CD4-positive, alpha-beta T cell treated with Interleukin-15 for 4 hours (primary cell): ENCODE data around the gene HAO2.

Experiments
- DNase-seq: peaks from one replicate; pipeline ENCODE4 v3.0.0-alpha.2; 2020; ENCODE audit warnings: low spot score

The HAO2 gene

DNA sequence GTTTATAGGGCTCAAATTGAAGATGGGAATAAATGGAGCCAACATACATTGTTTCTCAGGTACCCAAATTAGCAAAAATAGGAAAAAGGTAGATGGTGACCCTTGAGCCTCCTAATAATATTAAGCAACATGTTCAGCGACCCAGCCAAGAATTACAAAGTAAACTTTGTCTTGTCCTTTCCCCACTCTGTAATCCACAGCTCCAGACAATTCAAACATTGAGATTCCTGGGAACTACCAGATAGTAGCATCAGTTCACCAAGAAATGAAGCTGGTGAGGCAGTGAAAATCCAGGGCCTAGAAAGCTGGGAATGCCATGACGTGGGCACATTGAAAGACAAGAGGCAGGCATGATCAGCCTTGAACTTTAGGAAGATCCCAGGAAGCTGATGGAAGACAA, 11.7 kb downstream of the HAO2 start:
- DNase-seq, result no peak

DNA sequence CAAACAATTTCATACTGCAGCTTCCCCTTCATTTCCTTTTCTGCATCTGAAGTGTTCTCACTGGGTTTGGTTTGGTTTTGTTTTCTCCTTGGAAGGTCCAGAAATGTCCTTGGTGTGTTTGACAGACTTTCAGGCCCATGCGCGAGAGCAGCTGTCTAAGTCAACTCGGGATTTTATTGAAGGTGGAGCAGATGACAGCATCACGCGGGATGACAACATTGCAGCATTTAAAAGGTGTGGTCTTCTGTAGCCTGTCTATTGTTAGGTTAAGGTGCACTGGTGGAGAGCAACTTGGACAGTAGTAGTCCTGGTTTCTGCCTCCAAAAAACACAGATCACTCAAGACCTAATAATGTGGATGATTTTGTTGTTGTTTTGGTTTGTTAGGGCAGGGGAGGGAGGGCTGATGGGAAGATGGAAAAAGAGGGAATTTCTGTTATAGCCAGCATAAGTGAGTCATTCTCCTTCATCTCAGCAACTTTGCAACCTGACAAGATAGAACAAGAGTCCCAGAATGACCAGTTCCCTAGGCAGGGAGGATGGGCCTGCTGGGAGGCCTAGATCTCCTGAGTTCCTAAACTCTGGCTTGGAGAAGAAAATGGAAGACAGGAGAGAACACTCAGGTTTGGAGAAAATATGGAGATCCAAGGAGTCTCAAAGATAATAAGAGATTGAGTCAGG, 12.5 kb downstream of the HAO2 start:
- DNase-seq, result no peak

DNA sequence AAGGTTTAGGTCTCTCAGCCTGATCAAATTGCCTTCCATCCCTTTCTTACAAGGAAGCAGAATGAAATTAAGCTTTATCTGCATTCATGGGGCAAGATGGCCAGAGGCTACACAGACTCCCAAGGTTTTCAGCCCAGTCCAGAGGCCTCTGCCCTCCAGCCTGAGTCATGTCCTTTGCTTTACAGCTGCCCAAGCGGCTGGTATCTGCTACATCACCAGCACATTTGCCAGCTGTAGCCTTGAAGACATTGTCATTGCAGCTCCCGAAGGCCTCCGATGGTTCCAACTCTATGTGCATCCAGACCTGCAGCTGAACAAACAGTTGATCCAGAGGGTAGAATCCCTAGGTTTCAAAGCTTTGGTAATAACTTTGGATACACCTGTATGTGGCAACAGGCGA, 16.0 kb downstream of the HAO2 start:
- DNase-seq, result no peak

DNA sequence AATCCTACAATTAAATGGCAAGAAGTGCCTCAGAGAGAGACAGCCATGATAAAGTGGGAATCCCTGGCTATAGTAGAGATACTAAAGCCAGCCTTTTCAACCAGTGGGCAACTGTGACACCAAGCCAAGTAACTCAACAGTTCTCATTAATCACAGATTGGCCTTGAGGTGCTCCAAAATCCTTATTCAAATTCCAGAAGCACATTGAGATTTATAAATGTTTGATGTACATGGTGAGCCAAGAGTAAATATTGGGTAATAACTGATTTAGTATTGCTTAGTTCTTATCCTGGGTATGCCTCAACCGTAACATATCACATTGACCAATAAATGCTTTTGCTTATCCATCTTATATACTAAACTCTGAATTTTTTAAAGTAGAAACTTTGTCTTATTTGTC, 17.1 kb downstream of the HAO2 start:
- DNase-seq, result no peak

DNA sequence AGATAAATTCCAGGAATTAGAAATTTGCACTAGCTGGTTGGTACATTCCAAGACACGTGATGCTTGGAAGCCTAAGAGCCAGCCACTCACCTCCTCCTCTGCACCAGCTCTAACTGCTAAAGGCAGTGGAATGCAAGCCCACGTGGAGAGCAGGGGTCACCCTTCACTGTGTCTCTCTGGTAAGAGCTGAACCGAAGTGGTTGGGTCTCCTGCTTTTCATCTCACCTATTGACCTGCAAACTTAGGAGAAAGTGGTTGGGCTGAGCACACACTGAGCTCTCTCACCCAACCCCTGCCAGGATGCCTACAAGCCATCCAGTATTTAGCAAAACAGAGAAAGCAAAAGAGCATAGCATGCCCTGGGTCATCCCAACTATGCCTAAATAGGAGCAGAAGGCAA, 19.3 kb downstream of the HAO2 start:
- no peak for DNase-seq

DNA sequence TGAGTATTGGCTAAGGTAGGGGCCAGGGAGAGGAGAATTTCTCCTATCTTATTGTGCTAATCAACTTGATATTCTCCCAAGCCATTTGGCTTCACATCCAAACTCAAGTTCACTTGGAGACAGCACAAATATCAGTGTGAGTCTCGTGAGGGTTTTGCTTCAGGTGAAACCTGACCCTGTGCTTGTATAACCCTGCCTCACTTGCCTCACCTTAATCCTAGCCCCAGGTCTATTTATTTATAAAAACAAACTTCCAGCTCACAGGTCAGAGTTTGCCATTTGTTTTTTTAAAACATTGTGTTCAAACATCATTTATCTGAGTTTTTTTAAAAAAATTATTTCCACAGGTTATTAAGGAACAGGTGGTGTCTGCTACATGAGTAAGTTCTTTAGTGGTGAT, 19.9 kb downstream of the HAO2 start:
- DNase-seq, result no peak

DNA sequence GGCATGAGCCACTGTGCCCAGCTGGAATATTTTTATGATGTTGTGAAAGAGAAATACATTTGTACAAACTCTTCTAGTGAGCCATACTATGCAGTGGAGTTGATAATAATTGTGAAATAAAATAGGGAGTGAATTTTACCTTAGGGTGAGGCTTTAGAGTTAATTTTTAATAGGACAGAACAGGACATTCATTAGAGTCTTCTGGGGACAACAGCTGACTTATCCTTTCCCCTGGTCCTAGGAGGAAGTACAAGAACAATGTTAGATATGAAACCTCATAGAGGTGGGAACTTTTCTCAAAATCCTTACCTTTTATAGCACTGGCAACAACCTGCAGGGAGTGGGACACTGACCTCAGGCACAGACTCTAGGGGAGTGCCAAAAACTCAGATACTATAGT, 21.9 kb downstream of the HAO2 start:
- DNase-seq, result no peak

DNA sequence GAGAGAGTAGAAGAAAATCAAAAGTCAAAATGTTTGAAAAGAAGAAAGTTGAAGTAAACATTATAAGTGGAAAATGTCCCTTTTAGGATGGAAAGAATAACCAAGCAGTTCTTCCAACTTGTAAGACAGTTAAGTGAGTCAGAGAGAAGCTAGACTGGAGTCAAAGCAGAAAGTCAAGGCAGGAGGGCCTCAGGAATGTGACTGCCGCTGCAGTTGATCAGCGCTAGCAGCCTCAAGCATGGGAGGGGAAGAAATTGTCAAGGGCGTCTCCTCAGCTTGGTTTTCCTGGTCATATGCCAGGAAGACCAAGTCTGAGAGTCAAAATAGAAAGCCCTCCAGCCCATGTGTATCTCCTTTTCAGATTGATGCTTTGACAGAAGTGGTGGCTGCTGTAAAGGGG, 23.2 kb downstream of the HAO2 start:
- no peak for DNase-seq

DNA sequence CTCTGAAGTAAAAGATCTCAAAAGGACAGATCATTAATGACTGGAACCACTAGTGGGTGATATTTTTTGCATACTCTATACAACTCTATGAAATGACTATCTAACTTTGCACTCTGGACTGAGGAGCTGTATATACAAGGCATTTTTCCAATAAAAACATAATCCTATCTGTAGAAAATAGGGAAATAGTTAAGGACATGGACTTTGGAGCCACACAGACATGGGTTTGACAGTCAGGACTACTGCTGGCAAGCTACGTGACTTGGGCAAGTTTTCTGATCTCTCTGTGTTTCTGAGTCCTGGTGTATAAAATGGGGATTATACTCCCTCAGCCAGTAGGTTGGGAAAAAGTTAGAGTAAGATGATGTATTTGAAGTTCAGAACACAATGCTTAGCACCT, 25.5 kb downstream of the HAO2 start:
- no peak for DNase-seq

DNA sequence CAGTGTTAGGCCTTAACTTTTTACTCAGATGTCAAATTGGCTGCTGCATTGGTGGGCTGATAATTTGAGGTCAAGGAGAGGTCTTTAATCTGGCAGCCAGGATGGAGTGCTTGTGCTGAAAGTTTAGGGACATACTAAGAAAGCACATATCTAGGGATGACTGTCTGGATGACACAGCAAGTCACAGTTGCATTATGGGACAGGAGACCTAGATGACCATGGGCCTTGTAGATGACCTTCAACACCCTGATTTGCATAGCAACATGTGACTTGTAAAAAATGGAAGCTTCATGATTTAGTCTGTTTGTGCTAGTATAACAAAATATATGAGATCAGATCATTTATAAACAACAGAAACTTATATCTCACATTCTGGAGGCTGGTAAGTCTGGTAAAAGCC, 28.4 kb downstream of the HAO2 start:
- no peak for DNase-seq

DNA sequence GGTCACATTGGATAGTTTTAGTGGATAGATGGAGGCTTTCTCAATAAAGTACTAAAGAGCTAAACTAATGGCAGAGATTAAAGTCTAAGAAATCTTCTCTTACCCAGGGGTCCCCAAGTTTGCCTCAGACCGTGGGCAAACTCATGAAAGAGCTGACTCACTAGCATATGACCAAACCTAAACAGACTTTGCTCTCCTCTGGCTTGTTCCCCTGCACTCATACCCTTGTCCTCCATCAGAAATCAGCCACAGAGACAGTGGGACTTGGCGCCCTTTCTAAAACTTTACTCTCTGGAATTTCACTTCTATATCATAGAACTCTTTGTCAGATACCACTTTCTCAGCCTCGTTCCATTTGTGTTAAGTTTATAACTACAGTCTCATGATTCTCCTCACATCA, 29.4 kb downstream of the HAO2 start:
- no peak for DNase-seq

DNA sequence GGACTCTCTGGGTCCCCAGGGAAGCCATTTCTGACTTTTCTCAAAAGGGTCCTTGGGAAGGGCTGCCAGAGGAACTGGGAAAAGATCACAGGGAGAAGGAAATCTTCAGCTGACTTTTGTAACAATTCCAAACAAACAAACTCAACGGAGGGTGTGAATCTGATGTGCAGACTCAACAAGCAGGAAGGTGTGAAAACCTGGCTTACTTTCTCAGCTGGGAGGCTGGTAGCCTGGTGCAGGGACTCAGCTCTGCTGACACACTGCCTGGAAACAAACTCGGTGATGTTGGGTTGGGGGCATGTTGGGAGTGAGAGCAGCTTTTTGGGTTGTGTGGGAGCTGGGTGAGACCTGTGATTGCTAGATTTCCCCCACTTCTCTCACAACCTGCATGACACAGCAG, 36.2 kb downstream of the HAO2 start:
- DNase-seq, result no peak

DNA sequence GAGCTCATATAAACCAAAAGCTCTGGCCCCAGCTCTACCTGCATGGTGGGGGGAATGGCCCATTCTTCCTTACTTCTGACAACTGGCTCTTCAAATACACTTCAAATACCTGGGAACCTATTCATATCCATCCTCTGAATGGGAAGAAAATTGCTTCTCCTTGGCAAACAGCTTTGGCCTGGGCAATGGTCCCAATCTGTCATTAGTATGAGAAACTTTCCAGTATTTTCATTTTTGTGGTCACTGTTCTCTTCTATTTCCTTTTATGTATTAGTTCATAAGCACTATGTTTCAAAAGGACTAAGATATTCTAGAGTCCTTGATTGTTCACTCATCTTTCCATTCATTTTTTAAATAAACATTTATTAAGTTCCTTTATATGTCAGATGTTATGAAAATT, 41.1 kb downstream of the HAO2 start:
- no peak for DNase-seq

DNA sequence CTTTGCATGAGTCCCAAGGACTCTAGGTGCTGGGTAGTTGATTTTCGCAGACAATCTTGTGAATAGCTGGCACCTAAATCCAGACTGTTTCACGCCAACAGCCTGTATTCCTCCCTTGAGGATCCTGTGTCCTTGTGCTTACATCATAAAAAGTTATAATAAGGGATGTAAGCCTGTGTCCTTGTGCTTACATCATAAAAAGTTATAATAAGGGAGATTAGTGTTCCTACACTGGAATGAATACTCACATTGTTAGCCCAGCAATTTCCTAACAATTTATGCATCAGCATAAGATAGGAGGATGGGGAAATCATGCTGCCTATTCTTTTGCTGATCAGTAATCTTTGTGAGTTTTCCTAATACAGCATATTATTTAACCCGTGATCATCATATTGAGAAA, 42.4 kb downstream of the HAO2 start:
- DNase-seq, result no peak

DNA sequence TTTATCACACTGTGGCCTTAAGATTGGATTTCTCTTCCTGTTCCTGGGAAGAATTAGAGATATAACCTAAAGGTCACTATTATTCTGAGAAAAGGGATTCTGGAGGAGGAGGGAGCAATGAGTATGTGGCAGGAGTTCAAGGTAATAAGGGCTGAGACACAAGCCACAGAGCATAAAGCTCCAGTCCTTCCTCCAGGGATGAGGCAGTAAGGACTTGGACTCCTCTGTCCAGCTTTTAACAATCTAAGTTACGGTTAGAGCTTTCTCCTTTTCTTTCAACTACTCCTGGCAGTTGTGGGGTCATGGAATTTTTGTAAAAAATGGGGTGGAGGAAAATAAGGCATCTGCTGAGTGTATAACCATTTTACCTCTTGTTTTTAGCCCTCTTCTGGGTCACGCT, 46.4 kb downstream of the HAO2 start, which contains the start of gene HSD3B2:
Gene HSD3B2, plus strand, starts transcription at position 201 of the 400 bp plus-strand sequence. CDS start 270 bp downstream, outside the sequence.
- DNase-seq, result no peak

DNA sequence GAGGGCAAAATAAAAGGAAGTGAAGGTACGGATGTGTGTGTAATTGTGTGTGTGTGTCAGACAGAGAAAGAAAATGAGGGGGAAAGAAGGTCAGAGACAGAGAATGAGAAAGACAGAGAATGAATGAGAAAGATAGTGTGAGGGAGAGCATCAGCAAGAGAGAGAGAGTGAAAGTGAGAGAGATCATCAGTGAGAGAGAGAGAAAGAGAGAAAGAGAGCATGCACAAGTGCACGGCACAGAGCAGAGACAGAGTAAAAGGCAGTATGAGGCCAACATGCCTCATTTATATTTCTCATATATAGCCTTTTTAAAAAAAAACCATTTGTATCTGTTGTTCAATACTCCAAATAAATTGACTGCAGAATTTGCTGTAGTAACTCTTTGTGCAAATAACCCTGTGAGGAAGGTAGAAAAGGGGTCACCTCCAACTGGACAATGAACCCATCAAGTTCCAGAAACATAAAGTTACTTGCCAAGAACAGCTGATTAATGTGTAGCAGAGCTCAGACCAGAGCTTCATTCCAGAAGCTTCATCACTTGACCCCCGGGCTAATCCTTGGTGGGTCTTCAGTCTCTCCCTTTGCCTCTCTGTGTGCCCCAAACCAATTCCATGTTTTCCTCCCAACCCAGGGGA, 47.5 kb downstream of the HAO2 start:
- no peak for DNase-seq

DNA sequence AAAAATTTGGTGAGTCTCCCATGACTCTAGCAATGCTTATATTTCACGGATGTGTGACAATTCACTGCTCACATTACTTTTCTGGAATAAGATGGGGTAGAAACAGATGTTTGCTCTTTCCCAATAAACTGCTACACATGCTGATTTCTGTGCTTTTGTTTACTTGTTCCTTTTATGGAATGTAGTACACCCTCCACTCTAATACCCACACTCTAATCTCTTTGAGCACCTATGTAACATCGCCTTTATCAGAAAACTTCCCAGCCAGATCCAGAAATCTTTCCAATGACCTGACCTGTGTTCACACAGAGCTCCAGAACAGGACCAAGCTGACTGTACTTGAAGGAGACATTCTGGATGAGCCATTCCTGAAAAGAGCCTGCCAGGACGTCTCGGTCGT, 50.5 kb downstream of the HAO2 start:
- no peak for DNase-seq

DNA sequence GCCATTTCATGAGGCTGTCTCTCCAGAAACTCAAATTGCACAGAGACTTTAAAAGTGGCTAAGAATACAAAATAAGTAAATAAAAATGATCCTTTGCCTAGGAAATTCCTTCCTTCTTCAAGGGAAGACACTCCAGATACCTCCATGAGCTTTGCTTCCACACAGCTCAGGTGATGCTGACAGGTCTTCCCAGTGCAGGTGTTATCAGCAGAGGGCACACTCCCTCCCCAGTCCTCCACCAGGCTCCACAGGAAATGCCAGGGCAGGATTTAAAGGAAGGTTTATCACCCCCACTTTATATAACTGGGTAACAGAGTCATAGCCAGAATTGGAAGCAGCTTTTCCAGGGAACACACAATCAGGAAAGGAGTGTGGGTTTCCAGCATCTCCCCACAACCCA, 52.1 kb downstream of the HAO2 start:
- DNase-seq, result no peak

DNA sequence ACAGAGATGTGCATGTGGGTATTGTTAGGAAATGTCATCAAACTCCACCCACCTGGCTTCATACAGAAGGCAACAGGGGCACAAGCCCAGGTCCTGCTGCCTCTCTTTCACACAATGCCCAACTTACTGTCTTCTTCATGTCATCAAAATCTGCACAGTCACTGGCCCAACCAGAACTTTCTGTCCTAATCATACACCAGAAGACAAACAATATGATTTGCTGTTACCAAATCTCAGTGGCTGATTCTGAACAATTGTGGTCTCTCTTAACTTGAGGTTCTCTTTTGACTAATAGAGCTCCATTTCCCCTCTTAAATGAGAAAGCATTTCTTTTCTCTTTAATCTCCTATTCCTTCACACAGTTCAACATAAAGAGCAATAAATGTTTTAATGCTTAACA, 54.0 kb downstream of the HAO2 start:
- no peak for DNase-seq

DNA sequence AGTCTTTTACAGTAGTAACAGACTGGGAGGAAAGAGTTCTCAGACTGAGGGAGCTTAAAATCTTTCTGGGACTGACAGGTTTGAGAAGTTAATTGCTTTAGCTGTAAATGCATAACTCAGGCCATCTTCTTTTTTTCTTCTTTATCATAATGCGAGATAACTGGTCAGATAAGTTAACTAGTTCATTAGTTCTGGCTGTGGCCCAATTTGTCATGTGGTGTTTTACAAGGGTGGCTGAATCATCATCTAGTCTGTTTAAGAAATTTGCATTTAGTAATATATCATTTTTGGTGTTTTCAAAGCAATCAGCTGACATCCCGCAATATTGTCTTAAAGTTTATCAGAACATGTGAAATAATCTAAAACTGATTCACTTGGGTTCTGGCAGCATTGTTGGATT, 60.4 kb downstream of the HAO2 start:
- DNase-seq, result no peak

DNA sequence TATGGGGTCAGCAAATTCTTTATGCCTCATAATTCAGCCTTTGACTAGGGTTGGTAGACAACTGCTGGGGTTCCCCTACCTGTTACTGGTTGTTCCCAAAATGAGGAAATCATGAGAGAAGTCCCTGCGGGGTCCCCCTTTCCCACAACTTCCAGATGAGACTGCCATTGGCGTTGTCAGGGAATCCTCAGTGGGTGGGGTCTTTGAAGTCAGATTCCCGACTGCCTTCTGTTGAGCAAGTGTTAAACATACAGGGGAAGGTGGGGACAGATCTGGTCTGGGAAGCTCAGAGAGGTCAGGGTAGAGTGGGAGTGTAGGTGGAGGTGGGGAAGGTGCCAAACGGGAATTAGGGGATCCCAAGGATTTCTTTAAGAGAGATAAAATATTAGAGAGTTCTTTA, 61.1 kb downstream of the HAO2 start:
- DNase-seq, result no peak

DNA sequence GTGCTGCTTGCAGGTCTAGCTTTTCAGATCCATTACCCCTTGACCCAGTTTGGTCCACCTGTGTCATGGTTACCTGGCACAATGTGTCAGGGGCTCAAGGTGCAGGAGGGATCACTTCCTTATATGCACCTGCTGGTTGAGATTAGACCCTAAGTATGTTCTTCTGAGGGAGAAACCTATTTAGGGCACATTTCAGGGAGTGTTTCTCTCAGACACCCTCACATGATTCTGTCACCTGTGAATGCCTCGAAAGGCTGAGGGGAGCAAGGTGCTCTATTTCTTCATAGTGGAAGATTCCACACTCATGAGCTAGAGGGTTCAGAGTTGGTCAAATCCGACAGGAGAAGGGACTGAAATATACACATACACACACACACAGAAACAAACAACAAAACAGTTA, 61.9 kb downstream of the HAO2 start:
- DNase-seq, result no peak

DNA sequence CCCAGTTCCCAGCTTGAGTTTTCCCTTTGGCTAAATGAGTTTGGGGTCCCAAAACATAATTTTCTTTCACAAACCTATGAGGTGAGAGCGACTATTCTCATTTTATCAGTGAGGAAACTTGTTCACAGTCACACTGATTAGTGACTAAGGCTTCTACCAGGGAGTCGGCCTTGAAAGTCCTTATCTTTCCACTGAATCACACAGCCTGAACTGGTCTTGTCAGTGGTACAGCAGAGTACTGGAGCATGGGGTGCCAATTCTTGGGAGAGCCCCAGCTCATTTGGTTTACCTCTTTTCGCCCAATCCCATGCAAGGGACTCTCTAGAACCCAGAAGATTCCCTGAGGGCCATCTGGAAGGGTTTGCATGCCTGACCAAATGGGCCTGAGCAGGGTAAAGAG, 63.3 kb downstream of the HAO2 start:
- no peak for DNase-seq

DNA sequence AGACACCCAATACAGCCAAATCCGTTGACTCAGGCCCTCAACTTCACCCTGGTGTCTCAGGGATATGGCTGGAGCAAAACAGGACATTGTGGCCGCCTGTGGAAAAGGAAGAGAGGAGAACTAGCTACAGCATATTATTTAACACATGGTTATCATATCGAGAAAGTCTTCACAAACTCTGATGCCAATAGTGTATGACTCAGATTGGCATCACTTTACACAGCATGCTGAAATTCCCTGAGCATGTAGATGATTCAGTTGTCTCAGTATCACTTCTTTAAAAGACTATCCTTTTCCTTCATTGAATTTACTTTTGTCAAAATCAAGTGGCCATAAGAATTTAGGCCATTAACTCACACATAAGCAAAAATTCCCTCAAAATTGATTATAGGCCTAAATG, 66.5 kb downstream of the HAO2 start:
- no peak for DNase-seq
